GM21360 (cell line): ENCODE data around the gene CDON.

Source experiments
- ATAC-seq: cut with Tn5 transposase; IDR thresholded peaks from one replicate; pipeline ENCODE4 v1.9.1; 2021; ENCODE audit warnings: mild to moderate bottlenecking, moderate library complexity; ENCODE audit not compliant: unreplicated experiment

The CDON gene

DNA sequence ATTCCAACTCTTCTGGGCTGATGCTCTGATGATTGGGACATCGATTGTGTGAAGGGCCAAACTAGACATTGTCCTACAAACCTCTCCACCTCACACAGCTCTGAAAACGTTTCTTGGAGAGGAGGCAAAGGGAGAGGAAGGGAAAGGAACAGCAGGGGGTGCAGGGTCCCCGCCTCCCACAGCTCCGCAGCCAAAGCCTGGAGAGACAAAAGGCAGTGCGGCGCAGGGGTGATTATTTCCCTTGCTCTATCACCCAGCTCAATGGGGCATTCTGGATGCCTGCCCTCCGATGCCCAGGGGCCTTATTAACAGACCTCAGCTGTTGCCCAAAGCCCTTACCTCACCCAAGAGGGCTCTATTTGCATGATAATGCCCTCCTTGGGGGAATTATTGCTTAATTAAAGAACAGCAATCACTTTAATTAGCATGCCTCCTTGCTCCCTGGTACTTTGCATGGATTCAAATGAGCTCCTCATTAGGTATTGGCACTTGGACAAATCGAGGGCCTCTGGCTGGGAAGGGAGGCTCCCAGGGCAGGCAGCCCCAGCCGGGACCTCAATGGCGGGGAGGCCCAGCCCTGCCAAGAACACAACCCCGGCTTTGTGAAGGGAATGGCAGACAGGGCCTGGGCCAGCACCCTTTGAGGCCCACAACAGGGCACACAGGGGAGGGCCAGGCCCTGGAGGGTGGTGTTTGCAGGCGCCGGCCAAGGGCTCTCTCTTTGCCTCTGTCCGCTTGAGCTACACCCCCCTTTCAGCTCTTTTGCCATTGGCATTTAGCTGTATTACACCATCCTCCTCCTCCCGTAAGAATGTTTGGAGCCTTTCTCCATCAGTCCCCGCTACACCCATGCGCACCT is 19.8 kb upstream of the CDON start:
- ATAC-seq: no peak

DNA sequence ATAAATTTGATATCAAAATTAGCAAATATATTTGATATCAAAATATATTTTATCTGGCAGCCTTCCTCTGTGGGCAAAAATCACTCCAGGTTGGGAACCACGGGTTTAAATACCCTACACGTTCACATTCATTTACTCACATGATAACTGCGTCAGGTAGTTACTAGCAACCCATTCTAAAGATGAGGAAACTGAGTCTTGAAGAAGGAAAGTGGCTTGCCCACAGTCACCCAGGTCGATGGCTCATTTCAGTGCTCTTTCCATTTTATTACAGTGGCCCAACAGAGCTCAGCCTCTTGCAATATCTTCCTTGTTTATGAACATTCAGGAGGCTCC is 19.2 kb upstream of the CDON start:
- ATAC-seq: no peak

DNA sequence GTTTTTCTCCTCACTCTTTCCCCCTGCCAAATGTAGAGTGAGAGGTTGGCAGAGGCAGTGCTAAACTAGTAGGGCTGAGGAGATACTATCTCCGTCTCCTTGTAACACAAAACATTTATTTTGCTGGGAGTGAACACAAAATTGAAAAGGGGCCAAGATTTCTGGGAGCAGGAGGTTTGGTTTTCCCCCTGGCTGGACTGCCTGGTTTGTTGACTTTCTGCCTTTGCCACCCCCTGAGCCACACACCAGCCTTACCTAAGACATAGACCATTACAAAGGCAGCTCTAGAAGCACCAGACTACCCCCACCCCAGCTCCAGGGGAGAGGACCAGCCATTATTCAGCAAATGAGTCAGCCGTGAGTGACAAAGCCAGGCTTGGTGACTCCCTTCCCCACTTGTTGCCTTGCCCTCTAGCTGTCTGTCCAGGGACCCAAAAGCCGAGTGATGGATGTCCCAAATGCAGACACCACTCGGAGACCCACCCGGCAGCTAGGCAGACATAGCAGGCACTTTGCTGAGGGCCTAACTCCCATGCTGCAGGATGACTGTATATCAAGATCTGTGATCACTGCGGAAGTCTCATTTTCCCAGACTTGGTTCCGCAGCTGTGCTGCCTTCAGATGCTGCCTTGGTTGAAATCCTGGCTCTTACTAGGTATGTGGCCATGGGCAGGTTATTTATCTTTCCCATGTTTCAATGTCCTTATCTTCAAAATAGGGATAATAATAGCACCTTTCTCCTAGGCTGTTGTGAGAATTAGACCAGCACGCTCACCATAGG is 17.7 kb upstream of the CDON start:
- no peak for ATAC-seq

DNA sequence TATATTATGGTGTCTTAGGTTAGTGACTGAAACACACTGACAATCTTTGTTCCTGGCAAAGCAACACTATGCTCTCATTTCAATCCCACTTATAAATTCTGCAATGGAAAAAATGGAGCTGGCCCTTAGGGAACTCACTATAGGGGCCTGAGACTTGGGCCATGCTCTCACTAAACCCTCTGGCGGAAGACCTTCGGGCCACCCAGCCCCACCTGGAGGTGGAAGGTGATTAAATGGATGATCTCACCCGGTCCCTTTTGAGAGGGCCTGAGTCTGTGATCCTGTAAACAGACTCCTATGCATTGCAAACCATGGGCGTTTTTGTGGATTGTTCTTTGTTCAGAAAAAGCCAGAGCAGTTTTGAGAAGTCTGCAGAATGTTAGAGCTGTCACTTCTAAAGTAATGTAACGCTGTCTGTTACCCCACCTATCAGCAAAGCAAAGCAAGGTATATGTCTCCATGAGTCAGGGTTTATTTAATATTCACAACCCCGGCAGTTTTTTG is 17.0 kb upstream of the CDON start:
- ATAC-seq: no peak

DNA sequence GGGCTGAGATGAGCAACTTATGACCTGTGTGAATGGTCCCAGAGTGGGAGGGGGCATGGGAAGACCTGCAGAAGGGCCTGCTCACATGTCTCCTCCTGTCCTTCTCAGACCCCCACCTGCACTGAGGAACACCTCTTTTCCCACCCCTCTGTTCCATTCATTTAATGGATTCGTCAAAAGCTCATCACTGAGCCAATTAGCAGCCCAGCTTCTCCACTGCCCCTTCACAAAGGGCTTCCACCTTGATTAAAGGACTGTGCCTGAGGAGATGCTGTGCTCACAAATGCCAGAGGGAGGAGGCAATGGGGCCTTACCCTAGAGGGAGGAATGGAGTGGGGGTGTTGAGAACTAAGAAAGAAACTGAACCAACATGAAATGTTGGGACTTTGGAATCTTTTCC is 14.0 kb upstream of the CDON start:
- ATAC-seq: no peak

DNA sequence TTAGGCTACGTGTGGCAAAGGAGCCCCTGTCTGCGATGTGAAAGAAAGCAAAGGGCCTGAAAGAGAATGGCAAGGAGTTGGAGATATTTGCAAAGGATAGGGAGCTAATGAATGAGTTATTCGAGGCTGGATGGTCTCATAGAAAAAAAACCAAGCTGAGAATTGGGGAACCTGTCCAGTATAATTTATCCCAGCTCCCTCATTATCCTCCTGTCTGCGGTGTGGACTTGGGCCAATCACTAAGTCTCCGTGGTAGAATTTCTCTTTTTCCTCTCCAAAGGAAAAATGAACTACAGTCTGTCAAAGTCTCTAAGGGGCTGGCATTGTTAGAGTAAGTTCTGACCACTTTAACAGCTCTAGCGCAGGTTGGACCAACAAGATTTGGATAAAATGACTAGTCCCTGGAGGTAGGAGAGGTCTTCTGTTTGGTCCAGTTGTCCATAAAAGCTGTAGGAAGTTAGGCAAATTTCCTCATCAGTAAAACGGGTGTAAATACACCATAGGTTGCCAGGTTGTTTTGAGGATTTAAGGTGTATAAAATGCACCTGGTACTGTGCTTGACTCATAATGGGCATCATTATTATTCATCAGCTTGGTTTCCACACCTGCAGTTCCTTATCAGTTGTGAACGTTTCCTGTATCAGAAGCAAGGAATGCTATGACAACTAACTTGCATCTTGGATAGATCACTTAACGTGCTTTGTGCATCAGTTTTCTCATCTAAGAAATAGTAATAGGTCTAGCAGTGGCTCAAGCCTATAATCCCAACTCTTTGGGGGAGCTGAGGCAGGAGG is 10.3 kb upstream of the CDON start:
- no peak for ATAC-seq

DNA sequence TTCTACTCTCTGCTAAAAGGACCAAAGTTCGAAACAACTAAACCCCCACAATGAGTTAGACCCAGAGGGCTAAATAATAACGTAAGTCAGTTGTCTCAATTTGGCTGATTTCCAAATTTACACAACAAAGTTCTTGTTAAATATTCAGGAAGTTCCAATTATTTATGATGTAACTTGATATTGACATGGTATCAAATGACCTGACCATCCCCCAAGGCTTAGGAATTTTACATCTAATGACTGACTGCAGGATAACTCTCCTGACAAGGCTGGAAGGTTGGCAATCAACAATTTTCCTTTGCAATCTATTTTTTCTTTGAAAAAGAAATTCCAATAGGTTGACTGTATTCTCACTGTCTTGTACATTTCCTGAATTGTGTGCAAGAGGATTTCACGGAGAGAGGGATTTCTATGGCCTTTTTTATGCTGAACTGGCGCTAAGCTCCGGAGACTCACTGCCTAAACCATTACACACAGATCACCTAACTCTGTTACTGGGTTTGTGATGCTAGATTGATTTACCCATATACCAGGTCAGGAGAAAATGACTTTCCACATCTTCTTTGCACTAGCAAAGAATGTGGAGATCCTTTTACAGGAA is 9.6 kb upstream of the CDON start:
- no peak for ATAC-seq

DNA sequence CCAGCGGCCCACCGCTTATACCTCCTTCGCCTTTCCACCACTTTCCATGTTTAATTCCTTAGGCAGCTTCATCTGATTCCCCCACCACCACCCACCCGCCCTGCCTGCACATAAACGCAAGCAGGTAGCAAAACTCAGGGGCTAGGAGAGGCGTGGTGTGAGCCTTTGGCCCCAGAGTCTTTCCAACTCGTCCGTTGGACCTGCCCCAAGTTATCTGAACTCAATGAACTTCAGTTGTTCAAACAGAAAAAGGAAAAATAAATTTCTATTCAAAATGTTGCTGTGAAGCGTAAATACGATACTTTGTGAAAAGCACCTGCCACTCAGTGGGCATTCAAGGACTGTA is 814 bp upstream of the CDON start:
- no peak for ATAC-seq

DNA sequence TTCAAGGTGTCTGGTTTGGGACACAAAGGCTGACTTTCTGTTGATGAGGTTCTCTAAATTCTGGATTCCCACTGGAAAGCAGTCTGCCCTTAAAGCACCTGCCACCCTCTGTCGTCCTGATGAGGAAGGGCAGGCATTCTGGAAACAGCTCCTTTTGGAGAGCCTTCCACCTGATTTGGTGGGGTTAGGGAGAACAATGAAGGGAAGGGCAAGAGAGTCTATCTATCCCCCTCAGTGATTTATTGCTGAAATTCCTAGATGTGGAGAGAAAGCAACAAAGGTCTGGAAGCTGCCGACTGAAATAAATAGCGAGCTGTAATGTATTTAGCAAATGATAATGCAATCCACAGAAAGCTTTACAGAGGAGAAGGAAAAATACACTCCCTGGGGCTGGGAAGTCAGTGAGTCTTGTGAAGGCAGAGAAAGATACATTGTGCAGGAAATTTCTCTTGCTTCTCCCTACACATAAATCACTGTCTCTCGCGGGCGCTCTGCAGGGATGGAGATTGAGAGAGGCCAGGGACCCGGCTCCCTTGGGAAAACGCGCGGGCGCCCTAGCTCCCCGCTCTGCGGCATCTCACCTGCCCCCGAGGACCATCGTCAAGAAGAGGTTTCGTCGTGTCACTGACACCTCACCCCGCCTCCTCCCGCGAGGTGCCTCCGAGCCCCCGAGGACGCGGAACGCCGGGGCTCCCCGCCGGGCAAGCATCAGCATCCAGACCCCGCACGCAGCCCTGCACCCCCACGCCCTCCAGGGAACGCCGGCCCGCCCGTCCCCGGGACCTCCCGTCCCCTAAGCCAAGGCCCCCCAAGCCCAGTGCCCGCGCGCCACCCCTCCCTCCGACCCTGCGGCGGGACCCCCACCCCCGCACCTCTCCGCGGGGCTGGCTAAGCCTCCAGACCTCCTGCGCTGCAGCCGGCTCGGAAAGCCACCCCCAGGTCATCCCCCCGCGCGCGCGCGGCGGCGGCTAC is 673 bp downstream of the CDON start:
- ATAC-seq: peak; percentile 1

DNA sequence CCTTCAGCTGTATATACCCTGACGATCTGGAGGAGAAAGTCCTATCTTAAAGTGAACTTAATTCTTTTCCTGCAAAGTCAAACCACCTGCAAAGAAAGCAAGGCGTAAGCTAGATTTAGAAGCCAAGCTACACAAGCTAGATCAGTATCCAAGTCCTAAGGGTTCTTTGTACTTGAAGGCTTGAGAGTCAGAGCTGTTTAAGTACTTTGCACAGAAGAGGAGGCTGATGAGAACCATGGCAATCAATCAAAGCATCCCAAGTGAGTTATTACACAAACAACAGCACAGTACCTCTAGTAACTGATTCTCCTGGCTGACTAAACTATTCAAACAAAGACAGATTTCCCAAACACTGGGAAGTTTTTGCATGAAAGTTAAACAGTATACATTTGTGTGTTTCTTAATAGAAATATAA is 1.9 kb downstream of the CDON start:
- ATAC-seq: no peak

DNA sequence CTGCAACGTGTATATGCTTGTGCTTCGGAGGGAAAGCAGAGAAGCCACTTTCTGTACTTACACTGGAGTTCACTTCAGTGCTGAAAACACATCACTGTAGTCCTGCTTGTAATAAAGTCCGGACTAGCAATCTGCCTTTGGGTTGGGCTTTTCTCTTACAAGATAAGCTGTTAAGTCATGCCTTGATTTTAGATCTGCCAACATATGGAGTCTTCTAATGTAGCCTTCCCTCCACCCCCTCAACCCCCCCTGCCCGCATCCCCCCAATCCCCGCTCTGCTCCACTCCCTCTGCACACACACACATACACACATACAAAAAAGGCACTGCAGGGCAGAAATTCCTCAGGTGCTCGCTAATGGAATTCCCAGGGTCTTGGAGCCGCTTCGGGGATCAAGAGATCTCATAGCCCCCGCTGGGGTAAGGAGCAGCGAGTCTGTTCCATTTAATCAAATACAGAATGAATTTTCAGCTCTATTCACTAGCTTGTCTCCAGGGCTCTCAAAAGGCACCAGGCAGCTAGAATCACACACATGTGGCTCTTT is 3.4 kb downstream of the CDON start:
- ATAC-seq: no peak

DNA sequence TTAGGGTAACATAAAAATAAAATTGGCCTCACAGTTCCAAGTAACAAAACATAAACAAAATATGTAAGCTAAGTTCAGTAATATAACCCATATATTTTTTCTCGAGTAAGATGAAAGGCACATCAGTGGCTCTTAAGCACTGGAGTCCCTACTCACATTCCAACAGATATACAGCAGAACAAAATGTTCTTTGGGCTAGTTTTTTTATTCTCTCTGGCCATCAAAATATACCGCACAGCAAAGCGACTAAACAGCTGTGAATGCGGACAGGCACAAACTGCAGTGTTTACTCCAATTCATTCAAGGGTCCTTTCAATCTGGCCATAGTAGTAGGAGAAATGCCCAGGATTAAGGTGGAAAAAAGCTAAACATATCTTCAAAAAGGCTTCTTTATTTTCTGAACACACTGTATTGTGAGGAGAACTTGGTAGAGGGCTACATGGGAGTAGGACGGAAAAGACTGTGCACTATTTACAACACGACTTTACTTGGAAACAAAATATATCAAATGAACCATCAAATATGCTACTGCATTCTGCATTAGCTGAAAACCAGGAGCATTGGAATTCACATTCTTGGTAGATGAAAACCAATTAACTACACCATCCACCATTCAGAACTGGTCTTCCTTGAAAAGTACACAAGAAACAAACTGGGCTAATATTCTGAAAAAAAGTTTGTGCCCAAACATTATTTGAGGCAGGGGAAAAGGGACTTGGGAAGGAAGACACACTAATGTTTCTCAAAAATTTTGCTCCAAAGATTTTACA is 4.4 kb downstream of the CDON start:
- no peak for ATAC-seq

DNA sequence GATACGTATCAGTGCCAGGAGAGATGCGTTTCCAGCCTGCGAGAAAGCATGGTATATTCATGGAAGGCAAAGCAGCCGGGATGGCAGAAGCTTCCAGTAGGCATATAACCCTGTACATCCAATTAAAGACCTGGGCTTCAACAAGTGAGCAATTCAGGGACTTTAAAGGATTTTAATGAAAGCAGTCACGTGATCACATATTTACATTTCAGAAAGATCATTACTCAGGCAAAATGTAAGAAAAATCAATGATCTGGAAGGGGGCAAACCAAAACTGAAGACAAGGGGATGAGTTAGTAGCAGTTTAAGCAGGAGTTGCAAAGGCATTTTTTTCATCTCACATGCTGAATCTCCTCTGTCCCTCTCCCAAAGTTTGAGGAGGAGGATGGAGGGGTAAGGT is 7.8 kb downstream of the CDON start:
- no peak for ATAC-seq

DNA sequence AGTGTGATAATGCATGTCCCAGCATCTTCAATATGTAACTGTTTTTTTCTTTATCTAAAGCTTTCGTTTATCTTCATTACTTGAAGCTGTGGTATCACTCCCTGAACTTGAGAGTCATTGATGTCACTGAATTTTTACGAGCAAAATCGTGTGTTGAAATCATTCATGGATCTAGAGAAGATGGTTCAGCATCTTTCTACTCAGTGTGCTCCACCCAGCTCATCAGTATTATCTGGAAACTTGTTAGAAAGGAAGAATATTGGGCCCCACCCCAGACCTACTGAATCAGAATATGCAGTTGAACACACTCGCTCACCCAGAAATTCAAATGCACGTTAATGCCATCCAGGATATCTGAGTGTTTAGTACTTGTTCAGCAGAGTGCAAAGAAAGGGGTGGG is 8.3 kb downstream of the CDON start:
- no peak for ATAC-seq

DNA sequence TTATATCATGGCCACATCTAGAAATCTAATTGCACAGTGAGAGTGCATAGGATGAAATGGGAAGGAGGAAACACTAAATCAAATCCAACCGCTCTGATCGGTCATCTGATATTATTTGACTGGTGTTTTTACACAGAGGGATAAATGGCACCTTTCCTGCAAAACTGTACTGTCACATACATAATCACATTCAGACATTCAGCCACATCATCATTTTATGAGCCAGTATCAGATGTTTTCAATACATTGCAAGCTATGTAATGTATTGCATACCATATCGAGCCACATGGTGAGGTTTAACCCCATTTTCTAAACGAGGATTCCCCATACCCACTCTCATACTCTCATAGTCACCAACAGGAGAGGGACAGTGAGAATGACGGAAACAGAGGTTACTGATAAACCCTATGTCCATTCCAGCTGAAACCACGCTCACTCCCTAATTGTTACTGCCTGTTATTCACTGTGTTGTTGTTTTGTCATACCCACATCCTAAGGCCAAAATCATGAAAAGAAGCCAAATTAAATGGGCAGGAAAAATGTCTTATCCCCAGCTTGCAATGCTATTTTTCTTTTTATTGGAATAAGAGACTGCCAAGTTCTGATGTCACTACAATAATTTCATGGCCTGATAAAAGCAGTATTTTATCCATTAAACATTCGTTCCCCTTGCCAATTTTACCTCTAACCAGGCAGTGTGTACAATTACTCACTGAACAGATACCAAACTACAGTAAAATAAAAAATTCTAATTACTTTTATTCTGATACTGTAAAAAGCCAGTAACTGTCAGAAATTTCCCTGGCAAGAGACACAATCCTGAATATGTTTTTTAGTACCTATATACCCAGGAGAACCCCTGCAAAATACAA is 9.0 kb downstream of the CDON start:
- ATAC-seq: no peak

DNA sequence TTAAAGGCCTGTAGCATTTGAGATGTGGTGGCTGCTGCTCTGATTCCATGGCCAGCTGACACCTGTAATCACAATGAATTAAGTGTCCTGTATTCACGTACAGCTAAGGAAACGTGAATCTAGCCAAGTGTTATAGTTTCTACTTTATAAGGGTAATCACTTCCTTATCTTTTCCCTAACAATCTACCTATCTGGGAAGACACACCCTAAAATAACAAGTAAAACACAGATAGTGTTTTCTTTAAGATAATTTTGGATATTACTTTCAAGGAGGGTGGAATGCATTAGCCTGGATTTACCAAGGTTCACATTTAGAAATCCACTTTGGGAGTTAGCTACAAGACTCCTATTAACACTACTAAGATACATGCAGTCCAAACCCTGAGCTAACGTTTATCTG is 11.5 kb downstream of the CDON start:
- ATAC-seq: no peak

DNA sequence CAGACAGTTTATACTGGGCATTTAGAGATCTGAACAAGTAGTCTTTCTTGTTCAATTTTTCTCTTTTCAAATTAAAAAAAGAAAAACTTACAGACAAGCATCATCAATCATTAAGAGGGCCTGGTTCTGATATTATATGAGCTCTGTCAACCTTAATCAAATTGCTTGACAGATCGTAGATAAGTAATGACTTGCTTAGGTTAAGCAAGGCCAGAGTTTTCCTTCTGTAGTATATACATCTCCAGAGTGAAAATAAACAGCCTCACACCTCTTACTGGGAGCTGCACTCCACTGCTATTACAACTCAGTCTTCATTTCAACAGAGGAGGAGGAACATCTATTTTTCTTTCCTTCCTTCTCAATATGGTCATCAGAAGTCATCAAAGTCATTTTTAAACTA is 13.5 kb downstream of the CDON start:
- no peak for ATAC-seq

DNA sequence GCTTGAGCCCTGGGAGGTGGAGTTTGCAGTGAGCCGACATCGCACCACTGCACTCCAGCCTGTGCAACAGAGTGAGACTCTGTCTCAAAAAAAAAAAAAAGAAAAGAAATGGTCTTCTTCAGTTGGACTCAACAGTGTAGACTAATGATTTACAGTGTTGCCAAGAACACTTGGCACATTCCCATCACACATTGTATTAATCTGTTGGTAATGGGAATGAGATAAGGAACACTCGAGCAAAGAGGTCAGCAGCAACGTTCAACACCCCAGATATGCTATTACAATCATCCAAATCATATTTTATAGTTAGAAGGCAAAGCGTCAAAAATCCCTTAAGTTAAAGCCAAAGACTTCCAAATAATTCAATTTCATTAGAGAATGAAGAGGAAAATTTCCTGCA is 14.5 kb downstream of the CDON start:
- no peak for ATAC-seq
